Activated CD8-positive, alpha-beta memory T cell treated with anti-CD3 and anti-CD28 coated beads, Interleukin-2, amount 10 ng/mL, durations not matched to agents 7 days and 5 days (primary cell): ENCODE results near the gene PFKP. TPM values are rescaled to one million over a fixed set of nuclear protein-coding genes. Genes with fewer than 3 reads are reported as not detected.

Experiments used
- ATAC-seq: fragments of 150-1000 bp; cut with Tn5 transposase; one replicate; pipeline ENCODE4 v1.10.0; 2021; ENCODE audit warnings: moderate library complexity
- CTCF ChIA-PET: fragments of 350-600 bp; sonication (Branson Sonifier 250); formaldehyde crosslinking; loops from one replicate; lab custom pipeline; 2021; ENCODE audit warnings: antibody characterized with exemption; lab: Charles Lee
- DNase-seq: peaks from one replicate; pipeline ENCODE4 v3.0.0-alpha.2; 2020
- H3K27ac Mint-ChIP-seq: one replicate; pipeline ENCODE4 v1.8.0; 2021; ENCODE audit warnings: mild to moderate bottlenecking, mixed read lengths
- H3K27me3 Mint-ChIP-seq: one replicate; pipeline ENCODE4 v1.8.0; 2021; ENCODE audit warnings: mixed read lengths
- H3K36me3 Mint-ChIP-seq: one replicate; pipeline ENCODE4 v1.8.0; 2021; ENCODE audit warnings: mild to moderate bottlenecking, mixed read lengths
- H3K4me1 Mint-ChIP-seq: one replicate; pipeline ENCODE4 v1.8.0; 2021; ENCODE audit warnings: mixed read lengths
- H3K4me3 Mint-ChIP-seq: one replicate; pipeline ENCODE4 v1.8.0; 2021; ENCODE audit warnings: mild to moderate bottlenecking, moderate library complexity, mixed read lengths
- H3K9me3 Mint-ChIP-seq: one replicate; pipeline ENCODE4 v1.8.0; 2022; ENCODE audit warnings: low read depth, mixed read lengths
- total RNA-seq, 2 experiments: library from RNA; stranded (reverse); gene quantifications; one replicate each; pipeline ENCODE4 v1.2.3, GENCODE V29; 2021

The PFKP gene
- total RNA-seq = 100 to 1,000 TPM; 230 to 262 TPM

DNA sequence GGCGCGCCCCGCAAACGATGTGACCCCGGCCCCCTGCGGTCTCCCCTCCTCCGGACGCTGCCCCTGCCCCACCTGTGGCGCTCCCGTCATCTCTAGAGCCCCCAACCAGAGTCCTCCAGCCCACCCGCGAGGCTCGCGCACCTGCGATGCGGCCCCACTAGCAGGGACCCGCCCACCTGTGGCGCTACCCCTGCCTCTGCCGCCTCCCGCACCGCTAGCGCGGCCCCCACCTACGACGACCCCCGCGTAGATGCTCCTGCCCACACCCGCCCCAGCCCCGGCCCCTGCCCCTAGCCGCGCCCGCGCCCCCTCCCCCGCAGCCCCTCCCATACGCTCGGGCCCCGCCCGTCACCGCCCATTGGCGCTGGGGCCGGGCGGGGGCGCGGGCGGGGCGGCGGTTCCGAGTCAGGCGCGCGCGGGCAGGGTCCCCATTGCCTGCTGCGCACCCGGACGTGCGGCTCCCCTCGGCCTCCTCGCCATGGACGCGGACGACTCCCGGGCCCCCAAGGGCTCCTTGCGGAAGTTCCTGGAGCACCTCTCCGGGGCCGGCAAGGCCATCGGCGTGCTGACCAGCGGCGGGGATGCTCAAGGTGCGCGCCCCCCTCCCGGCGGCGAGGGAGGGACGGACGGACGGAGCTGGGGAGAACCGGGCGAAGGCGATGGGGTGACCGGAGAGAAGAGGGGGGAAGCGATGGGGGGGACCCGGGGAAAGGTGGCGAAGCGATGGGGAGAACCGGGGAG lies at the start of gene PFKP:
Gene PFKP, plus strand, starts transcription at position 431 of the 741 bp plus-strand sequence. Its CDS starts 48 bp downstream, at position 479.
- peaks cover 30% of the 10 kb centered on the region for H3K4me1 Mint-ChIP-seq
- peak within 1 kb of the TSS; percentile 87 for H3K4me3 Mint-ChIP-seq
- peaks cover 9% of the 10 kb centered on the region for H3K27me3 Mint-ChIP-seq
- ATAC-seq (peak; percentile 73), DNase-seq (peak; percentile 72)
- CTCF ChIA-PET = no interaction called here
- H3K9me3 Mint-ChIP-seq = no peaks in the 10 kb centered on the region
- H3K27ac Mint-ChIP-seq = peak within 1 kb of the TSS; percentile 86
- peaks cover 30% of the 10 kb centered on the region for H3K36me3 Mint-ChIP-seq

- CTCF ChIA-PET = no interaction called here
- DNase-seq = no peak
- H3K4me3 Mint-ChIP-seq = no peak overlapping the region
- no peaks in the 10 kb centered on the region for H3K4me1 Mint-ChIP-seq
- H3K27me3 Mint-ChIP-seq = peaks cover 6% of the 10 kb centered on the region
- no peaks in the 10 kb centered on the region for H3K36me3 Mint-ChIP-seq
- no peak overlapping the region for H3K27ac Mint-ChIP-seq
- ATAC-seq = no peak
- H3K9me3 Mint-ChIP-seq = no peaks in the 10 kb centered on the region
These were observed 49.1 kb upstream of the PFKP start for GRCh38 chr10:3018247-3018646.

DNA sequence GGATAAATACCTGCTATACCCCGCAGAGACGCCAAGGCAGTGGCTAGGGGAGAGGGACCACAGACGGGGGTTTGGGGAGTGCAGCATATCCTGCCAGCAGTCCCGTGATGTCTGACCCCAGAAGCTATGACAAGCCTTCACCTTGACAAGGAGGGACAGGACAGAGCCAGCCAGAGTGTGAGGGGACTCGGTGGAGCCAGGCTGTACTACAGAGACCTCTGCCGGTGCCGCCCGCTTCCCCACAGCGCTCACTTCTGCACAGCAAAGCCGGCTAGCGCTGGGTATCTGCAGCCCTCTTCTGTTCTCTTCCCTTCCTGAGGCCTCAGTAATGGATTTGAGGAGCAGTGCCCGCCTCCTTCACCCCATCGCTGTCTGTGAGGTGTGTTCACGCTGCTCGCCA lies 47.0 kb upstream of the PFKP start:
- no peak for ATAC-seq
- Mint-ChIP-seq H3K27ac (no peak overlapping the region), H3K27me3 (peaks cover 6% of the 10 kb centered on the region), H3K9me3 (no peaks in the 10 kb centered on the region), H3K4me3 (no peak overlapping the region), H3K4me1 (no peaks in the 10 kb centered on the region), H3K36me3 (no peaks in the 10 kb centered on the region)
- CTCF ChIA-PET = no interaction called here
- DNase-seq = no peak

DNA sequence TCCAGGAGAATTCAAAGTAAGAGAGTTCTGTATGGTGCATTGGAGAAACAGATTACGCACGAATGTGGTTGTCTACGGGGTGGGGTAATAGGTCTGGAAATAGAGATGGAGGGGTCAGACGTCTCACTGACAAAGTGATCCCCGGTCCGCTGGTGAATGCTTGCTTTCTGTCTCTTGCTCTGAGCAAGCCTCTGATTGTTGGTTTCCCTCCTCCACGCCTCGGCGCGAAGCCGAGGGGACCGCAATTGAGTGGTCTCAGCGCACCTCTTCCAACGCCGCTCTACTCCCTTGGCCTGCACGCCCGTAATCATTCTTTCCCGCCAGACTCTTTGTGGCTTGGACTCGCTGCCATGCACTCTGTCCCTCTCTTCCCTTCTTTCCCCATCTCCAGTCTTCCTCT lies 46.5 kb upstream of the PFKP start:
- H3K4me1 Mint-ChIP-seq = no peaks in the 10 kb centered on the region
- CTCF ChIA-PET = no interaction called here
- no peaks in the 10 kb centered on the region for H3K9me3 Mint-ChIP-seq
- H3K27ac Mint-ChIP-seq = no peak overlapping the region
- no peak for ATAC-seq
- DNase-seq = no peak
- no peaks in the 10 kb centered on the region for H3K36me3 Mint-ChIP-seq
- peaks cover 7% of the 10 kb centered on the region for H3K27me3 Mint-ChIP-seq
- no peak overlapping the region for H3K4me3 Mint-ChIP-seq

DNA sequence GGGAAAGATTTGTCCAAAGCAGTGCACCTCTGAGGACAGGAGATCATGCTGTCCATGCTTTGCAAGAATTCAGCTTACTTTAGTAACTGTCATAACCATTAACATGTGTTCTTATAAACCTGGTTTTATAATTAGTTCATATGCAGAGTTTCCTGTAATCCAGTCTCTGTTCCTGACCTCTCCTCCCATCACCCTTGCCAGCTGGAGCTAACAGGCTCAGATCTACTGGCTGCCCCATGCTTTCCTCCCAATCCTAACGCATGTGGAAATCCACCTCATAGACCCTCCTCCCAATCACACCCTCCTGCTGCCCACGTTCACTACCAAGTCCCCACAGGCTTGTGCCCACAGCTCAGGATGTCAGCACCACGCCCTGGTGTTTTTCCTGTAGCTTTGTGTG lies 45.3 kb upstream of the PFKP start:
- CTCF ChIA-PET = no interaction called here
- no peaks in the 10 kb centered on the region for H3K9me3 Mint-ChIP-seq
- DNase-seq (no peak), ATAC-seq (no peak)
- H3K36me3 Mint-ChIP-seq = no peaks in the 10 kb centered on the region
- no peaks in the 10 kb centered on the region for H3K4me1 Mint-ChIP-seq
- peaks cover 7% of the 10 kb centered on the region for H3K27me3 Mint-ChIP-seq
- H3K27ac Mint-ChIP-seq = no peak overlapping the region
- no peak overlapping the region for H3K4me3 Mint-ChIP-seq

DNA sequence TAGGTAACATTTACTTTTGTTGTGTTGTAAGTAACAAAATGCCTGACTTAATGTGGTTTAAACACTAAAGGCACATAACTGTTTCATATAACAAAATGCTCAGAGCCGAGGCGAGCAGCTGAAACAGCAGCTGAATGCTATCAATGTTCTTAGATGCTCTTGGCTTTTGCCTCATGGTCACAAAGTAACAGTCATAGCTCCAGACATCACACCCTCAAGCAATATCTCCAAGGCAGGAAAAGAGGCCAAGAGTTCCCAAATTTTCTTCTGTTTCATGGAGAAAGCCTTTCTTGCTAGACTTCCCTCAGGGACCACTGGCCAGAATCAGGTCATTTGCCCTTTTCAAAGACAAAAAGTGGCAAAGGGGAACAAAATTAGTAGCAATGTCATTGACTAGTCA lies 43.5 kb upstream of the PFKP start:
- Mint-ChIP-seq H3K4me1 (no peaks in the 10 kb centered on the region), H3K9me3 (no peaks in the 10 kb centered on the region), H3K27me3 (peaks cover 8% of the 10 kb centered on the region), H3K27ac (no peak overlapping the region), H3K4me3 (no peak overlapping the region), H3K36me3 (no peaks in the 10 kb centered on the region)
- ATAC-seq (no peak), DNase-seq (no peak)
- CTCF ChIA-PET = no interaction called here

- ATAC-seq (no peak), DNase-seq (no peak)
- H3K4me3 Mint-ChIP-seq = no peak overlapping the region
- no peak overlapping the region for H3K27ac Mint-ChIP-seq
- CTCF ChIA-PET = no interaction called here
- H3K27me3 Mint-ChIP-seq = peaks cover 17% of the 10 kb centered on the region
- H3K9me3 Mint-ChIP-seq = no peaks in the 10 kb centered on the region
- no peaks in the 10 kb centered on the region for H3K4me1 Mint-ChIP-seq
- H3K36me3 Mint-ChIP-seq = no peaks in the 10 kb centered on the region
These were observed 42.2 kb upstream of the PFKP start for GRCh38 chr10:3025026-3025683.

DNA sequence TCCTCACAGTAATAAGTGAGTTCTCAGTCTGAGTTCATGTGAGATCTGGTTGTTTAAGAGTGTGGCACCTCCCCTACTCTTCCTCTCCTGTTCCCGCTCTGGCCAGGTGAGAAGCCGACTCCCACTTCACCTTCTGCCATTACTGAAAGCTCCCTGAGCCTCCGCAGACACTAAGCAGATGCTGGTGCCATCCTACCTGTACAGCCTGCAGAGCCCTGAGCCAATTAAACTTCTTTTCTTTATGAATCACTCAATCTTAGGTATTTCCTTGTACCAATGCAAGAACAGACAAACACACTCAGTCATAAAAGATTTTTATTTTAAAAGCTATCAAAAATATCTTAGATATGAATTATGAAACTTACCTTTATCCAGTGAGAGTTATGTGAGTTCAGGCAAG lies 39.5 kb upstream of the PFKP start:
- CTCF ChIA-PET = no interaction called here
- ATAC-seq = no peak
- H3K27me3 Mint-ChIP-seq = peaks cover 24% of the 10 kb centered on the region
- no peaks in the 10 kb centered on the region for H3K4me1 Mint-ChIP-seq
- DNase-seq = no peak
- no peaks in the 10 kb centered on the region for H3K36me3 Mint-ChIP-seq
- H3K27ac Mint-ChIP-seq = no peak overlapping the region
- H3K4me3 Mint-ChIP-seq = no peak overlapping the region
- no peaks in the 10 kb centered on the region for H3K9me3 Mint-ChIP-seq

GRCh38 chr10:3028441-3028840 lies 38.9 kb upstream of the PFKP start:
- Mint-ChIP-seq H3K27me3 (peaks cover 24% of the 10 kb centered on the region), H3K27ac (no peak overlapping the region), H3K9me3 (no peaks in the 10 kb centered on the region), H3K36me3 (no peaks in the 10 kb centered on the region), H3K4me3 (no peak overlapping the region), H3K4me1 (no peaks in the 10 kb centered on the region)
- CTCF ChIA-PET = no interaction called here
- ATAC-seq (no peak), DNase-seq (no peak)

- no peaks in the 10 kb centered on the region for H3K9me3 Mint-ChIP-seq
- DNase-seq (no peak), ATAC-seq (no peak)
- no peaks in the 10 kb centered on the region for H3K4me1 Mint-ChIP-seq
- CTCF ChIA-PET = interaction anchor here (1.5 kb wide), 1 partner anchor 102 kb away, joined by 3 read pairs; no protein-coding TSS in a partner anchor
- no peaks in the 10 kb centered on the region for H3K36me3 Mint-ChIP-seq
- H3K4me3 Mint-ChIP-seq = no peak overlapping the region
- H3K27me3 Mint-ChIP-seq = peaks cover 27% of the 10 kb centered on the region
- no peak overlapping the region for H3K27ac Mint-ChIP-seq
These were observed 36.6 kb upstream of the PFKP start for GRCh38 chr10:3030765-3031164.

DNA sequence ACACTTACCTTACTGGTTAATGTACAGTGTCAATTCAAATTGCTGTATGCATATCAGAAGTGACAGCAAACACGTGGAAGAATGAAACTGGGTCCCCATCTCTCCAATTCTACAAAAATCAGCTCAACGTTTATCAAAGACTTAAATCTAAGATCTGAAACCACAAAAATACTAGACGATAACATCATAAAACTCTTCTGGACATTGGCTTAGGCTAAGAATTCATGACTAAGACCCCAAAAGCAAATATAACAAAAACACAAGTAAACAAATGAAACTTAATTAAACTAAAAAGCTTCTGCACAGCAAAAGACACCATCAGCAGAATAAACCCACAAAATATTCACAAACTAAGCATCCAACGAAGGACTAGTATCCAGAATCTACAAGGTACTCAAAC lies 35.9 kb upstream of the PFKP start:
- Mint-ChIP-seq H3K4me1 (no peaks in the 10 kb centered on the region), H3K36me3 (no peaks in the 10 kb centered on the region), H3K27ac (no peak overlapping the region), H3K9me3 (no peaks in the 10 kb centered on the region), H3K27me3 (peaks cover 33% of the 10 kb centered on the region), H3K4me3 (no peak overlapping the region)
- ATAC-seq (no peak), DNase-seq (no peak)
- CTCF ChIA-PET = no interaction called here

DNA sequence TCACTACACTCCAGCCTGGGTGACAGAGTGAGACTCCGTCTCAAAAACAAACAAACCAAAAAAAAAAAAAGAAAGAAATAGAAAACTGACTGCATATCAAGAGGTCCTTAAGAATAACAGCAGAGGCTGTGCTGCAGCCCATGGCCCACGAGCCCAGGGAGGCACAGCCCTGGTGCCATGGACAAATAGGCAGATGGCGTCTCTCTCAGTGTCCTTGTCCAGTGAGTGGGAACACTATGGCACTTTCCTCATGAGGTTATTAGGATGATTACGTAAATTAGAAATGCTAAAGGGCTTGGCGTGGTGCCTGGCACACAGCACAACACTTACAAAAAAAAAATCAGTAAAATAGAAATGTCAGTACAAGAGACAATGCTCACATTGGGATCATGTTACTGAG lies 33.4 kb upstream of the PFKP start:
- H3K27ac Mint-ChIP-seq = no peak overlapping the region

DNA sequence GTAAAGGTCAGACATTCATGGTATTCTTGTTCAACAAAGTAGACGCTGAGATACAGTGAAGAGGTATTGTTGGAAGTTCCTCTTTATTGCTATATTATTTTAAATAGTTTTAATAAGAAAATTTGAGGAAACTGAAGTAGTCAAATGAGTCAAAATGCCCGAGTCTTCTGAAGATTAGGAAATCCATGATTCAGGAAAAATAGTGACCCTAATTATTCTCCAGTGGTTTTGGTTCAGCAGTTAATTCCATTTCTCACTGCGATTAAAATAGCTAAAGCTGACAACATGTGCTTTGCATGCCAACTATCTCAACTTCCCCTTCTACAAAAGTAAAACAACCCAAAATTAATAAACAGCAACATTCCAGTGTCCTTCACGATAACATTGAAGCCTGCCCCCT lies 32.7 kb upstream of the PFKP start:
- Mint-ChIP-seq H3K36me3 (no peaks in the 10 kb centered on the region), H3K27me3 (peaks cover 28% of the 10 kb centered on the region), H3K4me3 (no peak overlapping the region), H3K9me3 (no peaks in the 10 kb centered on the region), H3K27ac (no peak overlapping the region), H3K4me1 (no peaks in the 10 kb centered on the region)
- ATAC-seq = no peak
- no peak for DNase-seq
- CTCF ChIA-PET = no interaction called here

More for the DNA sequence above, 33.4 kb upstream of the PFKP start:
- Mint-ChIP-seq H3K36me3 (no peaks in the 10 kb centered on the region), H3K9me3 (no peaks in the 10 kb centered on the region), H3K4me3 (no peak overlapping the region), H3K4me1 (no peaks in the 10 kb centered on the region), H3K27me3 (peaks cover 33% of the 10 kb centered on the region)
- DNase-seq = no peak
- ATAC-seq = no peak
- CTCF ChIA-PET = no interaction called here
